Neural cell (in vitro differentiated cells): ENCODE data around the gene DENND1A.

ENCODE experiments used
- EP300 ChIP-seq: fragments of 450-650 bp; conservative IDR thresholded peaks from 2 replicates; pipeline ENCODE4 v1.6.1; 2014; ENCODE audit warnings: antibody characterized with exemption, mild to moderate bottlenecking, moderate library complexity; ENCODE audit not compliant: poor library complexity, severe bottlenecking
- EZH2 ChIP-seq: fragments of 200-600, 300-800 bp; shearing (Covaris generic), sonication (generic); IDR thresholded peaks from 2 replicates; pipeline ENCODE4 v1.6.1; 2014; ENCODE audit warnings: antibody characterized with exemption, low read length, borderline replicate concordance, mild to moderate bottlenecking; ENCODE audit not compliant: insufficient read depth, poor library complexity, severe bottlenecking
- POLR2AphosphoS5 ChIP-seq: IDR thresholded peaks from 2 replicates; pipeline ENCODE4 v1.6.1; 2012
- REST ChIP-seq: IDR thresholded peaks from 2 replicates; pipeline ENCODE4 v1.6.1; 2012; ENCODE audit warnings: borderline replicate concordance
- SMC3 ChIP-seq: fragments of 450-650 bp; conservative IDR thresholded peaks from 2 replicates; pipeline ENCODE4 v1.6.1; 2014; ENCODE audit warnings: antibody characterized with exemption, mild to moderate bottlenecking, moderate library complexity; ENCODE audit not compliant: poor library complexity
- TAF1 ChIP-seq: IDR thresholded peaks from 2 replicates; pipeline ENCODE4 v1.6.1; 2012; ENCODE audit warnings: low read depth
- TF ChIP-seq, protein P1 (sequence below): fragments of 450-650 bp; IDR thresholded peaks from 2 replicates; pipeline ENCODE4 v1.5.1; 2014; ENCODE audit warnings: antibody characterized with exemption, mild to moderate bottlenecking, moderate library complexity; ENCODE audit not compliant: poor library complexity, severe bottlenecking

DNA sequence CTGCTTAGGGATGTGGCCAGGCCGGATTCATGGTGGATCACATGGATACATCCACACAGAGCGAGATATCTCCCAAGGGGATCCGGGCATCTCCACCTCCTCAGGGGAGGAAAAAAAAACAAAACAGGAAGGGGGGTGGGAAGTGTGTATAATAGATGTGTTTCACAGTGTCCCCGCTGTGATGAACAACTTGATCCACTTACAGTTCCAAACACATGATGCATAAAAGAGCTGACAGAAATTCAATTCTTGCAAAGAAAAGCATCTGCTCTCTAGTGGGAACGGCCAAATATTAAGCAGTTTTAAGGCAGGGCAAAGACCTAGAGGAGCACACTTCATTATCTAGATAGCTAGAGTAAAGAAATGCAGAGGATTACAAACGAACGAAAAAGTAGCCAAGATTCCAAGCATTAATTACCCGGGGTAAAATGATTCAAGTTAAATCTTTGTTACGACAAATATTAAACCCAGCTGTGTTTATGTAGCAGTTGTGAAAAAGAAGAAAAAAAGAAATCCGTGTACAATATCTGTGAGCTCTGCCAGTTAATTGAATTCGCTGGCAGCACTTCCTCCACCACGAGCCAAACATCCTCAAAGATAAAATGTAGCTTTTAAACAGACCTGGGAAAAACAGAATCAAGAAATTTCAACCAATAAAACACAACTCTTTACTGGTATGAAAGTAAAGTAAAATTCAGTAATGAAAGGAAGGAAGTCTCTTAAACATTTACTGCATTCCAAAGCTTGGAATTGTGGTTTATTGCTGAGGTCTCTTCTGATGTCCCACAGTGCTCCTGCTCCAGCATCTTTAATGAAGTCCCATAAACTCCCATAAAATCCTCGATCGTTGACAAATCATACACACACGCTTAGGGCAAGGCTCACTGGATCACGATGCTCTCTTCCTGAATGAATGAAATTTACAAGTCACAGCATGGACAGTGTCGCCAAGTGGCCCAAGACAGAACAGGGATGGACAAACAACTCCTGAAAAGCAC, 360.9 kb downstream of the DENND1A start:
- TF ChIP-seq SMC3 (no peak), POLR2AphosphoS5 (peak; percentile 11), REST (no peak), EZH2 (no peak), TAF1 (no peak), EP300 (no peak)
- TF ChIP-seq, protein P1, sequence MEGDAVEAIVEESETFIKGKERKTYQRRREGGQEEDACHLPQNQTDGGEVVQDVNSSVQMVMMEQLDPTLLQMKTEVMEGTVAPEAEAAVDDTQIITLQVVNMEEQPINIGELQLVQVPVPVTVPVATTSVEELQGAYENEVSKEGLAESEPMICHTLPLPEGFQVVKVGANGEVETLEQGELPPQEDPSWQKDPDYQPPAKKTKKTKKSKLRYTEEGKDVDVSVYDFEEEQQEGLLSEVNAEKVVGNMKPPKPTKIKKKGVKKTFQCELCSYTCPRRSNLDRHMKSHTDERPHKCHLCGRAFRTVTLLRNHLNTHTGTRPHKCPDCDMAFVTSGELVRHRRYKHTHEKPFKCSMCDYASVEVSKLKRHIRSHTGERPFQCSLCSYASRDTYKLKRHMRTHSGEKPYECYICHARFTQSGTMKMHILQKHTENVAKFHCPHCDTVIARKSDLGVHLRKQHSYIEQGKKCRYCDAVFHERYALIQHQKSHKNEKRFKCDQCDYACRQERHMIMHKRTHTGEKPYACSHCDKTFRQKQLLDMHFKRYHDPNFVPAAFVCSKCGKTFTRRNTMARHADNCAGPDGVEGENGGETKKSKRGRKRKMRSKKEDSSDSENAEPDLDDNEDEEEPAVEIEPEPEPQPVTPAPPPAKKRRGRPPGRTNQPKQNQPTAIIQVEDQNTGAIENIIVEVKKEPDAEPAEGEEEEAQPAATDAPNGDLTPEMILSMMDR = no peak
